IMR-90 (cell line): ENCODE data around the gene VTCN1. TPM values are rescaled to one million over a fixed set of nuclear protein-coding genes. Genes with fewer than 3 reads are reported as not detected.

ENCODE experiments used
- ATAC-seq: fragments of 200-7000 bp; cut with Tn5 transposase; 2 replicates; pipeline ENCODE4 v1.9.1; 2020; ENCODE audit warnings: low read depth, mild to moderate bottlenecking, moderate library complexity
- Bru-seq: library from RNA; stranded (reverse); fragments of 400-500 nt; gene quantifications from one replicate; lab custom pipeline; 2021; lab: Mats Ljungman, UMichigan
- BruChase-seq, 2 experiments: library from RNA; stranded (reverse); fragments of 400-500 nt; gene quantifications; one replicate each; lab custom pipeline; 2021; lab: Mats Ljungman, UMichigan
- BruUV-seq: library from RNA; stranded (reverse); fragments of 400-500 nt; replicated peaks from 2 replicates; lab custom pipeline; 2021; lab: Mats Ljungman, UMichigan
- CTCF ChIA-PET: fragments of 300-600 bp; formaldehyde crosslinking; extraction: SDS; loops from one replicate; lab custom pipeline; 2021; ENCODE audit warnings: antibody characterized with exemption; lab: Yijun Ruan, JAX
- POLR2A ChIA-PET: fragments of 300-600 bp; sonication (Branson Sonifier 250); formaldehyde crosslinking; loops from one replicate; lab custom pipeline; 2022; ENCODE audit warnings: antibody characterized with exemption; ENCODE audit not compliant: unreplicated experiment; lab: Charles Lee
- DNase-seq: peaks from one replicate; pipeline ENCODE4 v3.0.0; 2013
- H2AFZ ChIP-seq: replicated peaks from 2 replicates; pipeline ENCODE3; 2013; ENCODE audit warnings: low read length, mild to moderate bottlenecking; ENCODE audit not compliant: poor library complexity
- H2AK5ac ChIP-seq: 2 replicates; pipeline ENCODE4 v1.6.1; 2013; ENCODE audit warnings: low read depth, low read length, inconsistent platforms
- H2AK9ac ChIP-seq: replicated peaks from 2 replicates; pipeline ENCODE3; 2013; ENCODE audit warnings: mild to moderate bottlenecking, low read depth, low read length, moderate library complexity; ENCODE audit not compliant: poor library complexity
- H2BK120ac ChIP-seq: 2 replicates; pipeline ENCODE4 v1.6.1; 2013; ENCODE audit warnings: low read depth, low read length, inconsistent platforms
- H2BK15ac ChIP-seq: 3 replicates; pipeline ENCODE4 v1.6.1; 2013; ENCODE audit warnings: low read depth, low read length, inconsistent platforms
- H2BK20ac ChIP-seq: 2 replicates; pipeline ENCODE4 v1.6.1; 2013; ENCODE audit warnings: low read depth, mild to moderate bottlenecking, inconsistent platforms, low read length, moderate library complexity
- H2BK5ac ChIP-seq: 2 replicates; pipeline ENCODE4 v1.6.1; 2013; ENCODE audit warnings: mild to moderate bottlenecking, low read depth, low read length, inconsistent platforms; ENCODE audit not compliant: poor library complexity, severe bottlenecking
- H3K14ac ChIP-seq: replicated peaks from 2 replicates; pipeline ENCODE4 v1.6.1; 2013; ENCODE audit warnings: low read depth, low read length, inconsistent platforms
- H3K18ac ChIP-seq: 2 replicates; pipeline ENCODE4 v1.6.1; 2013; ENCODE audit warnings: low read depth, low read length, control low read depth
- H3K23ac ChIP-seq: 2 replicates; pipeline ENCODE4 v1.6.1; 2013; ENCODE audit warnings: low read depth, low read length, inconsistent platforms
- H3K27ac ChIP-seq: 2 replicates; pipeline ENCODE4 v1.5.1; 2013; ENCODE audit warnings: mild to moderate bottlenecking, control low read depth, low read length; ENCODE audit not compliant: insufficient read depth
- H3K27me3 ChIP-seq: 2 replicates; pipeline ENCODE4 v1.6.1; 2013; ENCODE audit warnings: low read length; ENCODE audit not compliant: control insufficient read depth, insufficient read depth
- H3K36me3 ChIP-seq: 2 replicates; pipeline ENCODE4 v1.6.1; 2013; ENCODE audit warnings: low read length, mixed read lengths; ENCODE audit not compliant: control insufficient read depth, insufficient read depth
- H3K4ac ChIP-seq: 2 replicates; pipeline ENCODE4 v1.6.1; 2013; ENCODE audit warnings: low read depth, low read length, inconsistent platforms
- H3K4me1 ChIP-seq: 2 replicates; pipeline ENCODE4 v1.6.1; 2013; ENCODE audit warnings: low read length, mixed read lengths; ENCODE audit not compliant: control insufficient read depth, insufficient read depth
- H3K4me2 ChIP-seq: 2 replicates; pipeline ENCODE4 v1.6.1; 2013; ENCODE audit warnings: low read depth, mild to moderate bottlenecking, control low read depth, low read length, moderate library complexity
- H3K4me3 ChIP-seq: 2 replicates; pipeline ENCODE4 v1.5.1; 2013; ENCODE audit warnings: low read depth, mild to moderate bottlenecking, control low read depth, low read length, moderate library complexity; ENCODE audit not compliant: insufficient read depth
- H3K56ac ChIP-seq: 2 replicates; pipeline ENCODE4 v1.6.1; 2013; ENCODE audit warnings: low read length, inconsistent platforms; ENCODE audit not compliant: insufficient read depth; ENCODE audit errors: extremely low read depth
- H3K79me1 ChIP-seq, 2 experiments: 2 replicates each; pipeline ENCODE4 v1.6.1; 2013; ENCODE audit warnings: low read length in 2 of 2, inconsistent platforms in 1 of 2, low read depth in 1 of 2
- H3K9ac ChIP-seq: 2 replicates; pipeline ENCODE4 v1.6.1; 2013; ENCODE audit warnings: low read depth, low read length, control low read depth
- H3K9me1 ChIP-seq: 2 replicates; pipeline ENCODE4 v1.6.1; 2013; ENCODE audit warnings: low read length, inconsistent platforms; ENCODE audit not compliant: insufficient read depth
- H3K9me3 ChIP-seq: 2 replicates; pipeline ENCODE4 v1.6.1; 2013; ENCODE audit warnings: low read length; ENCODE audit not compliant: control insufficient read depth, insufficient read depth
- H4K20me1 ChIP-seq: 2 replicates; pipeline ENCODE4 v1.6.1; 2013; ENCODE audit warnings: low read length, inconsistent platforms; ENCODE audit not compliant: insufficient read depth
- H4K5ac ChIP-seq: 2 replicates; pipeline ENCODE4 v1.6.1; 2013; ENCODE audit warnings: mild to moderate bottlenecking, low read depth, low read length, control low read depth
- H4K8ac ChIP-seq, 2 experiments: 2 replicates each; pipeline ENCODE4 v1.6.1; 2013; ENCODE audit warnings: low read depth in 2 of 2, low read length in 2 of 2, control low read depth in 1 of 2, inconsistent platforms in 1 of 2
- H4K91ac ChIP-seq: 2 replicates; pipeline ENCODE4 v1.6.1; 2013; ENCODE audit warnings: low read depth, low read length, inconsistent platforms; ENCODE audit not compliant: insufficient read depth
- CEBPB ChIP-seq: IDR thresholded peaks from 2 replicates; pipeline ENCODE4 v1.6.1; 2012; ENCODE audit warnings: low read depth, low read length, improper control_type of control experiment
- CHD1 ChIP-seq: IDR thresholded peaks from 2 replicates; pipeline ENCODE4 v1.6.1; 2012; ENCODE audit warnings: low read depth, low read length, improper control_type of control experiment
- RAD21 ChIP-seq: IDR thresholded peaks from 2 replicates; pipeline ENCODE4 v1.6.1; 2012; ENCODE audit warnings: low read length, improper control_type of control experiment
- RCOR1 ChIP-seq: IDR thresholded peaks from 2 replicates; pipeline ENCODE4 v1.6.1; 2012; ENCODE audit warnings: mild to moderate bottlenecking, low read length, improper control_type of control experiment; ENCODE audit not compliant: insufficient replicate concordance
- SMC3 ChIP-seq: fragments of 150-350 bp; IDR thresholded peaks from 2 replicates; pipeline ENCODE4 v1.6.1; 2016; ENCODE audit warnings: low read depth, mild to moderate bottlenecking, antibody characterized with exemption, low read length, moderate library complexity
- WGBS, 2 experiments: methylation state at CpG; one replicate each; pipeline versions ENCODE4 v1.1.5 to v1.1.7; 2013; ENCODE audit warnings: missing lambda C conversion rate in 2 of 2; ENCODE audit not compliant: insufficient read length in 1 of 2; ENCODE audit errors: extremely low coverage in 2 of 2; 5-methylcytosine and 5-hydroxymethylcytosine counted together
- dilution Hi-C: fragments of 300-500 bp; cut with HindIII; formaldehyde crosslinking; loops from one replicate; pipeline ENCODE4 v1.14.3; 2018; ENCODE audit warnings: low sequenced_read_pairs; ENCODE audit not compliant: unreplicated experiment
- in situ Hi-C: fragments of 300-500 bp; cut with MboI; formaldehyde crosslinking; loops from 3 replicates; pipeline ENCODE4 v1.14.3; 2019; ENCODE audit warnings: low sequenced_read_pairs, inconsistent platforms, mixed read lengths
- intact Hi-C: fragments of 100-400 bp; cut with micrococcal nuclease; formaldehyde crosslinking; loops from 2 replicates; pipeline ENCODE4 v1.10.0; 2022
- long read RNA-seq: library from polyadenylated mRNA; unstranded; transcript quantifications from one replicate; pipeline ENCODE4 v2.0.0, GENCODE V29; 2021; ENCODE audit not compliant: unreplicated experiment
- polyA plus RNA-seq, 3 experiments: library from polyadenylated mRNA; depleted of rRNA; stranded (reverse); fragments of >200 nt; gene quantifications; 2 replicates each; pipeline ENCODE4 v1.2.3, GENCODE V29; 2012; ENCODE audit warnings: low replicate concordance in 1 of 3
- total RNA-seq: library from RNA; depleted of rRNA; stranded (reverse); fragments of >200 nt; gene quantifications from 2 replicates; pipeline ENCODE4 v1.2.3, GENCODE V29; 2012; rRNA removed

Gene VTCN1, protein sequence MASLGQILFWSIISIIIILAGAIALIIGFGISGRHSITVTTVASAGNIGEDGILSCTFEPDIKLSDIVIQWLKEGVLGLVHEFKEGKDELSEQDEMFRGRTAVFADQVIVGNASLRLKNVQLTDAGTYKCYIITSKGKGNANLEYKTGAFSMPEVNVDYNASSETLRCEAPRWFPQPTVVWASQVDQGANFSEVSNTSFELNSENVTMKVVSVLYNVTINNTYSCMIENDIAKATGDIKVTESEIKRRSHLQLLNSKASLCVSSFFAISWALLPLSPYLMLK
- not detected in 2 replicates for total RNA-seq
- polyA plus RNA-seq (2012; rRNA removed) = not detected in 2 replicates
- not detected in 2 replicates for polyA plus RNA-seq (2012; cell fraction: cytosol; rRNA removed)
- polyA plus RNA-seq (2012; cell fraction: nucleus; rRNA removed; ENCODE audit: low replicate concordance) = 0.03 TPM in 1 of 2 replicates, not detected in the other
- Bru-seq, nascent RNA = percentile 23 among the genes with signal in this experiment
- BruChase-seq, experiment 1, labeled RNA remaining after a 6-hour chase = percentile 25 among the genes with signal in this experiment
- percentile 20 among the genes with signal in this experiment for BruChase-seq, experiment 2, labeled RNA remaining after a 2-hour chase
- long read RNA-seq = 0 reads

- no peak within 1 kb of the TSS for H3K9ac ChIP-seq
- H2BK15ac ChIP-seq = no peak within 1 kb of the TSS
- no peak within 1 kb of the TSS for H3K4me2 ChIP-seq
- H3K36me3 ChIP-seq = no peaks in the 10 kb centered on the region
- no peak within 1 kb of the TSS for H3K18ac ChIP-seq
- dilution Hi-C loops = no loop called here
- H3K23ac ChIP-seq = no peak within 1 kb of the TSS
- H2BK20ac ChIP-seq = no peak within 1 kb of the TSS
- H3K4me3 ChIP-seq = no peak within 1 kb of the TSS
- H4K20me1 ChIP-seq = no peaks in the 10 kb centered on the region
- no peaks in the 10 kb centered on the region for H3K9me1 ChIP-seq
- 79% methylated on average over 4 of the region's 8 CpGs; no CpG with 5 or more reads in 1 of the 2 experiments for WGBS, 2 experiments
- POLR2A ChIA-PET = no interaction called here
- TF ChIP-seq CHD1 (no peak), RAD21 (no peak), SMC3 (no peak), RCOR1 (no peak), CEBPB (no peak)
- H4K91ac ChIP-seq = no peak within 1 kb of the TSS
- H3K27me3 ChIP-seq = peaks cover 28% of the 10 kb centered on the region
- H3K4ac ChIP-seq = no peak within 1 kb of the TSS
- no peaks in the 10 kb centered on the region for H3K9me3 ChIP-seq
- H3K4me1 ChIP-seq = no peaks in the 10 kb centered on the region
- no peak within 1 kb of the TSS for H3K14ac ChIP-seq
- no peak within 1 kb of the TSS for H2AFZ ChIP-seq
- H3K27ac ChIP-seq = no peak within 1 kb of the TSS
- no peak within 1 kb of the TSS for H2BK120ac ChIP-seq
- H3K79me1 ChIP-seq = no peaks in the 10 kb centered on the region
- intact Hi-C loops = no loop called here
- H2BK5ac ChIP-seq = no peak within 1 kb of the TSS
- no peak within 1 kb of the TSS for H3K56ac ChIP-seq
- CTCF ChIA-PET = no interaction called here
- in situ Hi-C loops = no loop called here
- no peak for ATAC-seq
- no peak within 1 kb of the TSS for H2AK5ac ChIP-seq
- no peak for DNase-seq
- no peak within 1 kb of the TSS for H2AK9ac ChIP-seq
- BruUV-seq = no TSS peak
- no peak within 1 kb of the TSS for H4K5ac ChIP-seq
- no peak within 1 kb of the TSS for H4K8ac ChIP-seq
Measured at GRCh38 chr1:117210831-117211261, at the start of gene VTCN1. Gene VTCN1, minus strand, starts transcription at chr1:117210927. Its CDS starts 72 bp downstream, at chr1:117210855.
